ENCODE results near the gene E4F1. TPM values are rescaled to one million over a fixed set of nuclear protein-coding genes. Genes with fewer than 3 reads are reported as not detected.
"Not testable (repeated sequence)": the region's sequence is repeated elsewhere in the genome, so short reads cannot be mapped to it uniquely, and the experiment has no call there.

E4F1 gene
- total RNA-seq, 4 donors from 2014 or later: 18.3 to 39.6 (median 25.7) TPM

DNA sequence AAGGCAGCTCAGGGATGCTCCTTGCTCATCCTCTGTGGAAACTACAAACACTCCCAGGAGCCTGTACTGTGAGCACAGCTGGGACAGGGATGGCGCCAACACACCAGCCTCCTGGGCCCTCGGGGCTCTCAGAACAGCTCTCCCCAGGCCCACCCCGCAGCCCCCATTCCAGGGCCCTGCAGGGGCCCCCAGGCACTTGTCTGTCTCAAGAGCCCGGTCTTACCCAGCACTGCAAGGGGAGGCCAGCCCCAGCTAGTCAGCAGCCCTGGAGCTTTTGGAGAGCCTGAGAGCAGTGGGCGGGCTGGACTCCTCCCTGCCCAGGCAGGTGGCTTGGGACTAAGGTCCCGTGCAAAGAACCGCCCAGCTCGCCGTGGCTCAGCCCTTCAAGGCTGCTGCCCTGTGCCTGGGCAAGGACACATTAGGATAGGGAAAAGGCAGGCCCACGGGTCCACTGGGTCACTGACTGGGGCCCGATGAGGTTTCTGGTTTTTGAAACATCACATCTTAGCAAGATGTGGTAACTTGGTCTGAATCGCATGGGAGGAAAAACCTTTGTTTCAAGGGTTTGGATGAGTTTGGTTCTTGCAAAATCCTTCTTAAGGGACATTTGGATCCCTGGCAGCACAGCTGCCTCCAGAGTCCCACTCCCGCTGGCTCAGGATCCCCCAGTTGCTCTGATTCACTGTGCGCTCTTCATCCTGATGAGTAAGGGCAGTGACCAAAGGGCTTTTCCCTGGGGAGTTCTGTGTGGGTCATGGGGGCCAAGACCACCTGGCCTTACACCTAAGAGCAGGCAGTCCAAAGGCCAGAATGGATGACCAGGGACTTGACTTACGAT is 15.7 kb downstream of the E4F1 start:
- DNase-seq (ENCODE audit: low spot score) (no peak), ATAC-seq (ENCODE audit: low FRiP score) (no peak)
- TF ChIP-seq, protein P1, sequence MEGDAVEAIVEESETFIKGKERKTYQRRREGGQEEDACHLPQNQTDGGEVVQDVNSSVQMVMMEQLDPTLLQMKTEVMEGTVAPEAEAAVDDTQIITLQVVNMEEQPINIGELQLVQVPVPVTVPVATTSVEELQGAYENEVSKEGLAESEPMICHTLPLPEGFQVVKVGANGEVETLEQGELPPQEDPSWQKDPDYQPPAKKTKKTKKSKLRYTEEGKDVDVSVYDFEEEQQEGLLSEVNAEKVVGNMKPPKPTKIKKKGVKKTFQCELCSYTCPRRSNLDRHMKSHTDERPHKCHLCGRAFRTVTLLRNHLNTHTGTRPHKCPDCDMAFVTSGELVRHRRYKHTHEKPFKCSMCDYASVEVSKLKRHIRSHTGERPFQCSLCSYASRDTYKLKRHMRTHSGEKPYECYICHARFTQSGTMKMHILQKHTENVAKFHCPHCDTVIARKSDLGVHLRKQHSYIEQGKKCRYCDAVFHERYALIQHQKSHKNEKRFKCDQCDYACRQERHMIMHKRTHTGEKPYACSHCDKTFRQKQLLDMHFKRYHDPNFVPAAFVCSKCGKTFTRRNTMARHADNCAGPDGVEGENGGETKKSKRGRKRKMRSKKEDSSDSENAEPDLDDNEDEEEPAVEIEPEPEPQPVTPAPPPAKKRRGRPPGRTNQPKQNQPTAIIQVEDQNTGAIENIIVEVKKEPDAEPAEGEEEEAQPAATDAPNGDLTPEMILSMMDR (IDR thresholded peaks at IDR 0.05): no peak

DNA sequence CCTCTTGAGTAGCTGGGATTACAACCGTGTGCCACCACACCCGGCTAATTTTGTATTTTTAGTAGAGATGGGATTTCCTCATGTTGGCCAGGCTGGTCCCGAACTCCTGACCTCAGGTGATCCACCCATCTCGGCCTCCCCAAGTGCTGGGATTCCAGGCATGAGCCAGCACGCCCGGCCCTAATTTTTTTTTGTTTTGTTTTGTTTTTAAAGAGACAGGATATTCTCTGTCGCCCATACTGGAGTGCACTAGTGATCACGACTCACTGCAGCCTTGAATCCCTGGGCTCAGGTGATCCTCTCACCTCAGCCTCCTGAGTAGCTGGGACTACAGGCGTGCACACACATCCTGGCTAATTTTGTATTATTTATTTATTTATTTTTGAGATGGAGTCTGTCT is 16.9 kb downstream of the E4F1 start:
- ATAC-seq (ENCODE audit: low FRiP score): not testable (repeated sequence)

DNA sequence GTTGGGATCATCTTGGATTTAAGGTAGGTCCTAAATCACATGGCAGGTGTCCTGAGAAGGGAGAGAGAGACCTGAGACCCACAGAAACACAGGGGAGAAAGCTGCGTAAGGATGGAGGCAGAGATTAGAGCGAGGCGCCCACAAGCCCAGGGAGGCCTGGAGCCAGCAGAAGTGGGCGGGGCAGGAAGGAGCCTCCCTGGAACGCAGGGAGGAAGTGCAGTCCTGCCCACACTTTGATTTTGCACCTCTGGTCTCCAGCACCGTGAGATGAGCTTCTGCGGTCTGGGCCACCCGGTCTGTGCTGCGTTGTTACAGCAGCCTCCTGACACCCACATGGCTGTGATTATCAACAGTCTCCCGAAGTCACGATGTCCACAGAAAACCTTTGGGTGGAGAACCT is 19.2 kb downstream of the E4F1 start:
- TF ChIP-seq, protein P1 (IDR thresholded peaks at IDR 0.05): no peak
- no peak for ATAC-seq (ENCODE audit: low FRiP score)

More for the DNA sequence above, 16.9 kb downstream of the E4F1 start:
- DNase-seq (ENCODE audit: low spot score): not testable (repeated sequence)

DNA sequence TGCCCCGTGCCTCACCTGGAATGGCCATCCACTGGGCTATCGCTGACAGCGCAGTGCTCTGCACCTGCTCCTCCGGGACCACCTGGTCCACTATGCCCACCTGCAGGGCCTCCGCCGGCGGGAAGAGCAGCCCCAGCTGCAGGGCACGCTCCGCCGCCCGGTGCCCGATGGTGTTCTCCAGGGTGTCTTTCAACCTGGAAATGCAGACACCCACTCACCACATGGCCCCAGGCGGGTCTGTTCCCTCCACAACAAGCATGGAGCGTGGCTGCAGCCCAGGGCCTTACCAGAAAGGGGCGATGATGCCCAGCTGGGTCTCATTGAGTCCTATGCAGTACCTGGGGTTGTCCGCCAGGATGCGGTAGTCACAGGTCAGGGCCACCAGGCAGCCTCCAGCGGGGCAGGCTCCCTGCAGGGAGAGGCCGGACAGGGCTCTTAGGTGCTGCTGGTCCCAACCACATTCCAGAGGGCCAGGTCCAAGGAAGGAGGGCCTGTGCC is 19.7 kb downstream of the E4F1 start:
- ATAC-seq (ENCODE audit: low FRiP score) (no peak), DNase-seq (ENCODE audit: low spot score) (no peak)
- TF ChIP-seq, protein P1 (IDR thresholded peaks at IDR 0.05): no peak

More for the DNA sequence above, 19.2 kb downstream of the E4F1 start:
- DNase-seq (ENCODE audit: low spot score): no peak

DNA sequence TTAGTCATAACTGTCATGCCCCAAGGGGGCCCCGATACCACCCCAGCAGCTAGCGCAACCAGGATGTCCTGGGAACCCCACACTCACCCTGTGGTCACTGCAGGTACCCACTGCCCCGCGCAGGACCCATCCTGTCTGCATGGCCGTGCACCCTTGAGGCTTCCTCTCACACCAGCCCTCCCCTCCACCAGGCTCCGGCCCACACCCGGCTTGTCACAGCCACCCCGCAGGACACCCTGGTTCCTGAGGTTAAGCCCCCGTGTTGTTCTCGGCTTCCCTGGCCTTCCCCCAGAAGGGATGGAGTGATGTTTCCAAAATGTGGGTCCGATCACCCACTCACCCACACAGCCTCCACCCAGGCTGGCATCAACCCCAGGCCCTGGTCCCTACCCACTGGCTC is 20.4 kb downstream of the E4F1 start:
- ATAC-seq (ENCODE audit: low FRiP score) (no peak), DNase-seq (ENCODE audit: low spot score) (no peak)
- TF ChIP-seq, protein P1 (IDR thresholded peaks at IDR 0.05): no peak

DNA sequence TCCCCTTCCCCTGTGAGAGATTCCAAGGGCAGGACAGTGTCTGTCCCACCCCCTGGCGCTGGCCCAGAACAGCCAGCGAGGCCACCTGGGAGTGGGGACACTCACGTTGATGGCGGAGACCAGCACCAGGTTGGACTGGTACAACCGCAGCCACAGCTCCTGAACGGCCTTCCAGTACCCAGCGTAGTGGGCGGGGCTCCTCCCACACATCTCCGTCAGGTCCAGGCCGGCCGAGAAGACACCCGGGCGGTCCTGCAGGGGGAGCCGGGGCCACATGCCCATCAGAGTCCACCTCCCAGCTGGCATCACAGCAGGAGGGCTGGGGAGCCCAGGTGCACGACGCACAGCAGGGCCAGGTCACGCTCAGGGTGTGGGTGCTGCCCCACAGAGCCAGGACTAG is 20.9 kb downstream of the E4F1 start:
- no peak for DNase-seq (ENCODE audit: low spot score)
- no peak for ATAC-seq (ENCODE audit: low FRiP score)
- TF ChIP-seq, protein P1 (IDR thresholded peaks at IDR 0.05): no peak

DNA sequence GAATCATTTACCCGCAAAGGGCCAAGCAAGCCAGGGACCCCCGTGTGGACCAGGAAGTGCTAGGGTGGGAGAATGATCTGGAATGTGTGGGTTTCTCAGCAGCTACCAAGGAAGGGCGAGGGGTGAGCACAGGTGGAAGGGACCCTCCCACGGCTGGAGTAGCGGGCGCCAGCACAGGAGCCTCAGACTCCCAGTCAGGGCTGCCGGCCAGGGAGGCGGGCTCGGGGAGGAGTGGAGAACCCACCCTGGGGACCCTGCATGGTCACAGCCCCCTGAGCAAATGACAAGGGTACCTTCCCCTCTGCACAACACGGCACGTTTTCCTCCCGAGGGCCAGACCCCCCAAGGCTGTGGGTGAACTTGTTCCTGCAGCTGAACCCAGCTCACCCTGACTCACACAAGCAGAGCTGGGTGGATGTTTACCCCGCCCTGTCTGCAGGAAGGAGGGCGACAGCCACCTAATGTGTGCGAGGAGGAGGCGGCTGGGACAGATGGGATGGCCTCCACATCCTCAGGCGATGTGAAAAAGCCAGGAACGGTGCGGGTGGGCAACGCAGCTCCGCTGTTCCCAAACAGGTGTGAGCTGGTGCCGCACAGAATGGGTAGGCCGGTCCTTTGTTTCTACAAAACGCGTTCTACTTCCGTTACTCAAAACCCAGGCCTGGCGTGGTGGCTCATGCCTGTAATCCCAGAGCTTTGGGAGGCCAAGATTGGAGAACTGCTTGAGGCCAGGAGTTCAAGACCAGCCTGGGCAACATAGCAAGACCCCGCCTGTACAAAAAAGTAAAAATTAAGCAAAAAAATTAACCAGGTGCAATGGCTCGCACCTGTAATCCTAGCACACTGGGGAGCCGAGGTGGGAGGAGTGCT is 21.8 kb downstream of the E4F1 start:
- TF ChIP-seq, protein P1 (IDR thresholded peaks at IDR 0.05): no peak
- ATAC-seq (ENCODE audit: low FRiP score): no peak
- no peak for DNase-seq (ENCODE audit: low spot score)
